OCI-LY7 (cell line): Measurements from ENCODE around the gene ELMO1. TPM values are rescaled to one million over a fixed set of nuclear protein-coding genes. Genes with fewer than 3 reads are reported as not detected.

ENCODE experiments used
- BruUV-seq: library from RNA; stranded (reverse); fragments of 400-500 nt; replicated peaks from 2 replicates; lab custom pipeline; 2021; lab: Mats Ljungman, UMichigan
- CTCF ChIA-PET: fragments of 300-600 bp; sonication (Branson Sonifier 250); formaldehyde crosslinking; loops from one replicate; lab custom pipeline; 2022; ENCODE audit warnings: antibody characterized with exemption; ENCODE audit not compliant: unreplicated experiment; lab: Charles Lee
- POLR2A ChIA-PET: fragments of 300-600 bp; sonication (Branson Sonifier 250); formaldehyde crosslinking; loops from one replicate; lab custom pipeline; 2022; ENCODE audit warnings: antibody characterized with exemption; lab: Charles Lee
- DNase-seq: peaks from one replicate; pipeline ENCODE4 v3.0.0-alpha.2; 2015; ENCODE audit warnings: low spot score
- H2AFZ ChIP-seq: fragments of 200-600 bp; sonication (generic), shearing (Covaris generic); 2 replicates; pipeline ENCODE4 v1.6.1; 2014; ENCODE audit warnings: mild to moderate bottlenecking, antibody characterized with exemption, low read length, moderate library complexity
- H3K27ac ChIP-seq: fragments of 200-600 bp; sonication (generic); 2 replicates; pipeline ENCODE4 v1.5.1; 2014; ENCODE audit warnings: mixed run types, low read depth, mild to moderate bottlenecking, moderate library complexity, low read length, inconsistent platforms; ENCODE audit not compliant: poor library complexity, severe bottlenecking
- H3K36me3 ChIP-seq: fragments of 200-600 bp; sonication (generic); 2 replicates; pipeline ENCODE4 v1.6.1; 2014; ENCODE audit warnings: mild to moderate bottlenecking, antibody characterized with exemption, low read length, moderate library complexity, mixed read lengths; ENCODE audit not compliant: insufficient read depth
- H3K4me1 ChIP-seq: fragments of 200-600 bp; sonication (generic); 2 replicates; pipeline ENCODE4 v1.5.1; 2014; ENCODE audit warnings: mild to moderate bottlenecking, low read length; ENCODE audit not compliant: insufficient read depth, poor library complexity, severe bottlenecking
- H3K4me2 ChIP-seq: fragments of 200-600 bp; sonication (generic); 2 replicates; pipeline ENCODE4 v1.6.1; 2014; ENCODE audit warnings: mild to moderate bottlenecking, low read length
- H3K4me3 ChIP-seq: fragments of 200-600 bp; sonication (generic); 2 replicates; pipeline ENCODE4 v1.5.1; 2014; ENCODE audit warnings: mild to moderate bottlenecking, low read depth, low read length; ENCODE audit not compliant: poor library complexity, severe bottlenecking
- H3K79me2 ChIP-seq: fragments of 200-600 bp; sonication (generic); 2 replicates; pipeline ENCODE4 v1.6.1; 2016; ENCODE audit warnings: low read depth, mild to moderate bottlenecking, low read length, moderate library complexity, mixed read lengths; ENCODE audit not compliant: insufficient read depth
- H3K9me2 ChIP-seq: fragments of 200-600 bp; sonication (generic); 2 replicates; pipeline ENCODE4 v1.6.1; 2016; ENCODE audit warnings: mild to moderate bottlenecking, low read length, mixed read lengths; ENCODE audit not compliant: insufficient read depth
- H3K9me3 ChIP-seq: fragments of 200-600 bp; sonication (generic); 2 replicates; pipeline ENCODE4 v1.6.1; 2014; ENCODE audit warnings: mild to moderate bottlenecking, mixed run types, low read length, mixed read lengths
- H4K20me1 ChIP-seq: fragments of 200-600 bp; sonication (generic); 2 replicates; pipeline ENCODE4 v1.6.1; 2014; ENCODE audit warnings: mild to moderate bottlenecking, antibody characterized with exemption, low read length, moderate library complexity, mixed read lengths; ENCODE audit not compliant: insufficient read depth
- EZH2phosphoT487 ChIP-seq: fragments of 200-600 bp; sonication (generic); IDR thresholded peaks from 2 replicates; pipeline ENCODE4 v1.6.1; 2018; ENCODE audit warnings: low read depth, borderline replicate concordance, mild to moderate bottlenecking, mixed run types, antibody characterized with exemption, low read length, moderate library complexity, mixed read lengths
- intact Hi-C: fragments of 100-400 bp; cut with micrococcal nuclease; formaldehyde crosslinking; loops from one replicate; pipeline ENCODE4 v1.10.0; 2022; ENCODE audit not compliant: unreplicated experiment
- total RNA-seq, 2 experiments: library from RNA; depleted of rRNA in 1 of 2; stranded (reverse); fragments of >200 nt in 1 of 2; shearing (Covaris generic) in 1 of 2; gene quantifications; 2 replicates each; pipeline ENCODE4 v1.2.3, GENCODE V29; 2014 to 2022
- TF ChIP-seq, protein P1 (sequence below): fragments of 200-600 bp; sonication (generic); conservative IDR thresholded peaks from 2 replicates; pipeline ENCODE4 v1.5.1; 2014; ENCODE audit warnings: mild to moderate bottlenecking, antibody characterized with exemption, low read length, moderate library complexity, mixed read lengths

The ELMO1 gene
- total RNA-seq, 2 experiments from 2014 or later = 101 to 103 TPM

DNA sequence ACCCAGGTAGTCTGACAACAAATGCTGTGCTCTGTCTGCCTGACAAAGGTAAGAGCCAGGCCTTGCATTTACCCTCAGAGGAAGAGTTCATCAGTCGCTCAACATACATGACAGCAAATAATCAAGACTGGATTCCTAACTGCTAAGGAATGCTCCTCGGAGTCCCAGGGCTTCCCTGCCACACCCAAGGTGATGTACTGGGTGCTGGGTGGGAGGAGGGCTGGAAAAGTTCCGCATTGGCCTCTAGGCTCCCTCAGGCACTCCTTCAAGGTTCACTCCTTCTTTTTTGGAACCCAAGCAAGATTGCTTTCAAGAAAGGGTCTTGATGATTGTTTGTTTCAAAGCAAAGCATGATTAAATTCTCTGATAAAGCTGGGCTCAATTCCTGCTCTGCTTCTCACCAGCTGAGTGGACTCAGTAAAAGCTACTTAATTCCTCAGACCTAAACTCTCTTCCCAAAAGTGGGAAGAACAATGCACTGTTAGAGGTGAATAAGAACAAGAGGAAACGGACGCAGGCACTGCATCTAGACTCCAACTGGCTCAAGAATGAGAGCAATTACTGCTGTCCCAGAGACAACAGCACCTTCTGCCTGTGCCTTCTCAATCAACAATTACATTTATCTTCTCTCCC lies 173.5 kb downstream of the ELMO1 start:
- Histone ChIP-seq H3K4me3 (no peak overlapping the region), H4K20me1 (no peaks in the 10 kb centered on the region), H3K4me1 (no peaks in the 10 kb centered on the region), H3K79me2 (peaks cover 47% of the 10 kb centered on the region), H3K9me3 (no peaks in the 10 kb centered on the region), H3K4me2 (no peak overlapping the region), H3K9me2 (no peaks in the 10 kb centered on the region), H3K27ac (no peak overlapping the region), H2AFZ (no peak overlapping the region), H3K36me3 (peaks cover 49% of the 10 kb centered on the region)
- no TSS peak for BruUV-seq
- intact Hi-C loops = no loop called here
- no peak for DNase-seq
- ChIA-PET CTCF (interaction anchor here (2.1 kb wide), 1 partner anchor 11 kb away, joined by 4 read pairs; no protein-coding TSS in a partner anchor), POLR2A (interaction anchor here (0.5 kb wide), 1 partner anchor 85 kb away, joined by 4 read pairs; no protein-coding TSS in a partner anchor)
- no peak for TF ChIP-seq EZH2phosphoT487
- TF ChIP-seq, protein P1, sequence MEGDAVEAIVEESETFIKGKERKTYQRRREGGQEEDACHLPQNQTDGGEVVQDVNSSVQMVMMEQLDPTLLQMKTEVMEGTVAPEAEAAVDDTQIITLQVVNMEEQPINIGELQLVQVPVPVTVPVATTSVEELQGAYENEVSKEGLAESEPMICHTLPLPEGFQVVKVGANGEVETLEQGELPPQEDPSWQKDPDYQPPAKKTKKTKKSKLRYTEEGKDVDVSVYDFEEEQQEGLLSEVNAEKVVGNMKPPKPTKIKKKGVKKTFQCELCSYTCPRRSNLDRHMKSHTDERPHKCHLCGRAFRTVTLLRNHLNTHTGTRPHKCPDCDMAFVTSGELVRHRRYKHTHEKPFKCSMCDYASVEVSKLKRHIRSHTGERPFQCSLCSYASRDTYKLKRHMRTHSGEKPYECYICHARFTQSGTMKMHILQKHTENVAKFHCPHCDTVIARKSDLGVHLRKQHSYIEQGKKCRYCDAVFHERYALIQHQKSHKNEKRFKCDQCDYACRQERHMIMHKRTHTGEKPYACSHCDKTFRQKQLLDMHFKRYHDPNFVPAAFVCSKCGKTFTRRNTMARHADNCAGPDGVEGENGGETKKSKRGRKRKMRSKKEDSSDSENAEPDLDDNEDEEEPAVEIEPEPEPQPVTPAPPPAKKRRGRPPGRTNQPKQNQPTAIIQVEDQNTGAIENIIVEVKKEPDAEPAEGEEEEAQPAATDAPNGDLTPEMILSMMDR = no peak

DNA sequence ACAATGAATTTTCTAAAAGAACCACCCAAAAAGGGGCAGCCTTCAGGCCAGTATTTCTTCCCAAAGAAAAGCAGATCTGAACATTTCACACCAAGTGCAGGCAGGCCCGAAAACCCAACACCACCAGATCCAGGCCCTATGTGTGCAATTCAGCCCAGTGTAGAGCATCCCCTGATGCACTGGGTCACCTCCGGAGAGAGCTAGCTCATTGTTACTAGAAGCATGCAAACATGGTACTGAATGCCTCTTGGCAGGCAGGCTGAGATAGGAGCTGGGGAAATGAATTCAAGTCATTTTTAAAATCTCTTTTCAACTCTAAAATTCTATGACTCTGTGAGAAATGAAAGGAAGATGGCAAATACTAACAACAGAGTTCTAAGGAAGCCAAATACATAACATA lies 174.8 kb downstream of the ELMO1 start:
- BruUV-seq = no TSS peak
- H4K20me1 ChIP-seq = no peaks in the 10 kb centered on the region
- DNase-seq = no peak
- no peak overlapping the region for H3K4me2 ChIP-seq
- H3K9me3 ChIP-seq = no peaks in the 10 kb centered on the region
- peaks cover 53% of the 10 kb centered on the region for H3K36me3 ChIP-seq
- POLR2A ChIA-PET = no interaction called here
- TF ChIP-seq, protein P1 = no peak
- TF ChIP-seq EZH2phosphoT487 = no peak
- no peak overlapping the region for H2AFZ ChIP-seq
- no peaks in the 10 kb centered on the region for H3K9me2 ChIP-seq
- peaks cover 35% of the 10 kb centered on the region; the same call in 1 of the 2 replicates for H3K79me2 ChIP-seq
- no peaks in the 10 kb centered on the region for H3K4me1 ChIP-seq
- CTCF ChIA-PET = no interaction called here
- H3K27ac ChIP-seq = no peak overlapping the region
- no peak overlapping the region for H3K4me3 ChIP-seq
- intact Hi-C loops = no loop called here
